Measurements from ENCODE around the gene MDK.

The MDK gene

GRCh38 chr11:46392421-46393230 is 11.2 kb downstream of the MDK start:
- Histone ChIP-seq H3K4me3 (ENCODE audit: low read depth, low read length) (peak overlapping the region; percentile 70), H3K9me3 (ENCODE audit: severe bottlenecking) (no peaks in the 10 kb centered on the region), H3K27ac (peak overlapping the region; percentile 58), H3K36me3 (peaks cover 20% of the 10 kb centered on the region), H3K27me3 (ENCODE audit: insufficient read depth, low read depth, severe bottlenecking) (peaks cover 8% of the 10 kb centered on the region)
- no peak for TF ChIP-seq CTCF (IDR thresholded peaks at IDR 0.05; ENCODE audit: low read depth, low read length)
- peak; percentile 70 for DNase-seq

GRCh38 chr11:46393231-46393616 is 11.8 kb downstream of the MDK start:
- peak overlapping the region; percentile 70 for H3K4me3 ChIP-seq (ENCODE audit: low read depth, low read length)

GRCh38 chr11:46393759-46394158 is 12.3 kb downstream of the MDK start:
- Histone ChIP-seq H3K9me3 (ENCODE audit: severe bottlenecking) (no peaks in the 10 kb centered on the region), H3K4me3 (ENCODE audit: low read depth, low read length) (peak overlapping the region; percentile 70; the same call in 1 of the 2 replicates), H3K27me3 (ENCODE audit: insufficient read depth, low read depth, severe bottlenecking) (peaks cover 8% of the 10 kb centered on the region), H3K27ac (no peak overlapping the region), H3K36me3 (peaks cover 25% of the 10 kb centered on the region)
- no peak for TF ChIP-seq CTCF (IDR thresholded peaks at IDR 0.05; ENCODE audit: low read depth, low read length)
- DNase-seq = no peak

More at GRCh38 chr11:46393231-46393616, 11.8 kb downstream of the MDK start:
- H3K9me3 ChIP-seq (ENCODE audit: severe bottlenecking) = no peaks in the 10 kb centered on the region
- peaks cover 8% of the 10 kb centered on the region for H3K27me3 ChIP-seq (ENCODE audit: insufficient read depth, low read depth, severe bottlenecking)
- peaks cover 25% of the 10 kb centered on the region for H3K36me3 ChIP-seq
- no peak for TF ChIP-seq CTCF (IDR thresholded peaks at IDR 0.05; ENCODE audit: low read depth, low read length)
- no peak for DNase-seq
- no peak overlapping the region for H3K27ac ChIP-seq

- no peak overlapping the region for H3K4me3 ChIP-seq (ENCODE audit: low read depth, low read length)
- TF ChIP-seq CTCF (IDR thresholded peaks at IDR 0.05; ENCODE audit: low read depth, low read length) = no peak
- no peak overlapping the region for H3K27ac ChIP-seq
- no peaks in the 10 kb centered on the region for H3K9me3 ChIP-seq (ENCODE audit: severe bottlenecking)
- DNase-seq = no peak
- H3K27me3 ChIP-seq (ENCODE audit: insufficient read depth, low read depth, severe bottlenecking) = no peaks in the 10 kb centered on the region
- peaks cover 31% of the 10 kb centered on the region for H3K36me3 ChIP-seq
Observed at GRCh38 chr11:46397526-46397925, 16.1 kb downstream of the MDK start.

GRCh38 chr11:46402957-46403902 is 21.8 kb downstream of the MDK start:
- DNase-seq = no peak
- Histone ChIP-seq H3K36me3 (peaks cover 52% of the 10 kb centered on the region), H3K27me3 (ENCODE audit: insufficient read depth, low read depth, severe bottlenecking) (no peaks in the 10 kb centered on the region), H3K4me3 (ENCODE audit: low read depth, low read length) (no peak overlapping the region), H3K27ac (no peak overlapping the region), H3K9me3 (ENCODE audit: severe bottlenecking) (no peaks in the 10 kb centered on the region)
- TF ChIP-seq CTCF (IDR thresholded peaks at IDR 0.05; ENCODE audit: low read depth, low read length) = no peak

Measured in WERI-Rb-1 (cell line).